H1 (cell line): ENCODE data around the gene ABCG1. TPM values are rescaled to one million over a fixed set of nuclear protein-coding genes. Genes with fewer than 3 reads are reported as not detected.

Experiments
- CTCF ChIA-PET: fragments of 300-600 bp; sonication (Branson Sonifier 250); formaldehyde crosslinking; loops from one replicate; lab custom pipeline; 2021; ENCODE audit not compliant: partially characterized antibody; lab: Charles Lee
- POLR2A ChIA-PET: fragments of 300-600 bp; sonication (Branson Sonifier 250); formaldehyde crosslinking; loops from one replicate; lab custom pipeline; 2021; ENCODE audit warnings: inconsistent platforms; ENCODE audit not compliant: partially characterized antibody; lab: Charles Lee
- DNase-seq, 2 experiments: peaks; one replicate each; pipeline versions ENCODE4 v3.0.0 to v3.0.0-alpha.2; 2010 to 2022; ENCODE audit warnings: low spot score in 2 of 2, low read depth in 1 of 2, mixed read lengths in 1 of 2
- FAIRE-seq: peaks from 2 replicates; lab custom pipeline; 2011; peaks lifted over from hg19 to GRCh38; lab: Jason Lieb, UNC
- H2AFZ ChIP-seq: 2 replicates; pipeline ENCODE4 v1.8.1; 2012; ENCODE audit warnings: low read length, inconsistent platforms
- H2AK5ac ChIP-seq: 2 replicates; pipeline ENCODE4 v1.6.1; 2013; ENCODE audit warnings: low read depth, low read length
- H2BK120ac ChIP-seq: replicated peaks from 2 replicates; pipeline ENCODE3; 2013; ENCODE audit warnings: low read depth, low read length, inconsistent platforms
- H2BK12ac ChIP-seq: 2 replicates; pipeline ENCODE4 v1.6.1; 2013; ENCODE audit warnings: low read depth, low read length
- H2BK15ac ChIP-seq: 2 replicates; pipeline ENCODE4 v1.6.1; 2013; ENCODE audit warnings: low read length
- H2BK20ac ChIP-seq: 2 replicates; pipeline ENCODE4 v1.6.1; 2013; ENCODE audit warnings: low read length
- H2BK5ac ChIP-seq: 2 replicates; pipeline ENCODE4 v1.6.1; 2013; ENCODE audit warnings: low read depth, low read length
- H3K14ac ChIP-seq: 2 replicates; pipeline ENCODE4 v1.6.1; 2013; ENCODE audit warnings: inconsistent platforms; ENCODE audit not compliant: insufficient read length
- H3K18ac ChIP-seq: 2 replicates; pipeline ENCODE4 v1.6.1; 2013; ENCODE audit warnings: low read length; ENCODE audit errors: extremely low read depth
- H3K23ac ChIP-seq: 2 replicates; pipeline ENCODE4 v1.6.1; 2013; ENCODE audit warnings: inconsistent platforms; ENCODE audit not compliant: insufficient read length
- H3K23me2 ChIP-seq: 2 replicates; pipeline ENCODE4 v1.6.1; 2013; ENCODE audit warnings: low read depth, low read length
- H3K27ac ChIP-seq: 2 replicates; pipeline ENCODE4 v1.6.1; 2011; ENCODE audit warnings: low read depth, low read length, inconsistent platforms
- H3K27me3 ChIP-seq, 4 experiments: replicated peaks in 1 of 4; 1 replicate in 1 of 4; 2 replicates in 3 of 4; pipeline versions ENCODE4 v1.6.1 to v1.8.1; 2011 to 2013; ENCODE audit warnings: low read length in 3 of 4, mild to moderate bottlenecking in 3 of 4, inconsistent platforms in 2 of 4, mixed read lengths in 2 of 4, moderate library complexity in 1 of 4; ENCODE audit not compliant: control insufficient read depth in 3 of 4, insufficient read depth in 3 of 4; ENCODE audit errors: extremely low read depth in 1 of 4
- H3K36me3 ChIP-seq, 4 experiments: 2 replicates each; pipeline versions ENCODE4 v1.6.1 to v1.8.1; 2011 to 2013; ENCODE audit warnings: mild to moderate bottlenecking in 4 of 4, low read length in 3 of 4, moderate library complexity in 2 of 4, control low read depth in 1 of 4, inconsistent platforms in 1 of 4; ENCODE audit not compliant: insufficient read depth in 4 of 4, control insufficient read depth in 2 of 4
- H3K4ac ChIP-seq: replicated peaks from 2 replicates; pipeline ENCODE3; 2013; ENCODE audit warnings: low read length, low read depth, mixed read lengths, inconsistent platforms; ENCODE audit not compliant: insufficient read length
- H3K4me1 ChIP-seq, 4 experiments: replicated peaks in 1 of 4; 1 replicate in 1 of 4; 2 replicates in 3 of 4; pipeline versions ENCODE4 v1.6.1 to v1.8.1; 2011 to 2013; ENCODE audit warnings: low read length in 3 of 4, inconsistent platforms in 2 of 4, mixed read lengths in 1 of 4; ENCODE audit not compliant: insufficient read depth in 4 of 4, control insufficient read depth in 3 of 4
- H3K4me2 ChIP-seq, 2 experiments: 2 replicates each; pipeline versions ENCODE4 v1.6.1 to v1.8.1; 2011 to 2013; ENCODE audit warnings: low read depth in 2 of 2, low read length in 2 of 2, control low read depth in 1 of 2, inconsistent platforms in 1 of 2, mild to moderate bottlenecking in 1 of 2; ENCODE audit not compliant: insufficient read depth in 1 of 2
- H3K4me3 ChIP-seq, 4 experiments: fragments of 200-600, 300-600 bp in 1 of 4; sonication (generic), shearing (Covaris generic), sonication (Bioruptor Twin) in 1 of 4; 2 replicates each; pipeline versions ENCODE4 v1.5.1 to v1.8.1; 2011 to 2016; ENCODE audit warnings: low read length in 4 of 4, low read depth in 3 of 4, control low read depth in 2 of 4, inconsistent platforms in 2 of 4, mild to moderate bottlenecking in 2 of 4, mixed read lengths in 1 of 4, moderate library complexity in 1 of 4; ENCODE audit not compliant: insufficient read depth in 2 of 4; ENCODE audit errors: extremely low read depth in 1 of 4
- H3K56ac ChIP-seq: replicated peaks from 2 replicates; pipeline ENCODE3; 2013; ENCODE audit warnings: low read depth, mild to moderate bottlenecking, mixed read lengths, low read length, inconsistent platforms; ENCODE audit not compliant: insufficient read length
- H3K79me1 ChIP-seq: 2 replicates; pipeline ENCODE4 v1.6.1; 2013; ENCODE audit warnings: low read depth, low read length, control low read depth
- H3K79me2 ChIP-seq, 2 experiments: 2 replicates each; pipeline versions ENCODE4 v1.6.1 to v1.8.1; 2012 to 2013; ENCODE audit warnings: low read length in 2 of 2, mild to moderate bottlenecking in 2 of 2, inconsistent platforms in 1 of 2; ENCODE audit not compliant: insufficient read depth in 2 of 2, control insufficient read depth in 1 of 2
- H3K9ac ChIP-seq, 4 experiments: replicated peaks in 1 of 4; 1 replicate in 1 of 4; 2 replicates in 3 of 4; pipeline versions ENCODE4 v1.6.1 to v1.8.1; 2011 to 2013; ENCODE audit warnings: low read depth in 3 of 4, low read length in 3 of 4, control low read depth in 2 of 4, mild to moderate bottlenecking in 2 of 4, moderate library complexity in 2 of 4, inconsistent platforms in 1 of 4; ENCODE audit errors: extremely low read depth in 1 of 4
- H3K9me3 ChIP-seq, 2 experiments: 2 replicates each; pipeline versions ENCODE4 v1.6.1 to v1.8.1; 2012 to 2013; ENCODE audit warnings: mild to moderate bottlenecking in 2 of 2, moderate library complexity in 2 of 2, control low read depth in 1 of 2, inconsistent platforms in 1 of 2, low read depth in 1 of 2, low read length in 1 of 2, mixed read lengths in 1 of 2; ENCODE audit not compliant: insufficient read depth in 2 of 2
- H4K20me1 ChIP-seq, 2 experiments: replicated peaks in 1 of 2; 2 replicates each; pipeline versions ENCODE3 to v1.8.1; 2011 to 2013; ENCODE audit warnings: inconsistent platforms in 2 of 2, low read length in 2 of 2, mild to moderate bottlenecking in 1 of 2; ENCODE audit not compliant: insufficient read depth in 2 of 2, control insufficient read depth in 1 of 2
- H4K5ac ChIP-seq: 2 replicates; pipeline ENCODE4 v1.6.1; 2013; ENCODE audit warnings: low read length, low read depth, mixed read lengths, inconsistent platforms; ENCODE audit not compliant: insufficient read length
- H4K8ac ChIP-seq: 2 replicates; pipeline ENCODE4 v1.8.0; 2013; ENCODE audit warnings: mild to moderate bottlenecking, moderate library complexity, low read length, inconsistent platforms; ENCODE audit not compliant: insufficient read depth; ENCODE audit errors: extremely low read depth
- H4K91ac ChIP-seq: replicated peaks from 2 replicates; pipeline ENCODE3; 2013; ENCODE audit warnings: low read length, mixed read lengths, inconsistent platforms; ENCODE audit not compliant: insufficient read length
- GTF2F1 ChIP-seq: IDR thresholded peaks from 2 replicates; pipeline ENCODE4 v1.6.1; 2012; ENCODE audit warnings: low read depth, low read length, improper control_type of control experiment, borderline replicate concordance
- SIN3A ChIP-seq, 2 experiments: IDR thresholded peaks in 1 of 2; conservative IDR thresholded peaks in 1 of 2; 2 replicates each; pipeline ENCODE4 v1.6.1; 2011 to 2012; ENCODE audit warnings: low read length in 2 of 2, improper control_type of control experiment in 1 of 2, low read depth in 1 of 2, mild to moderate bottlenecking in 1 of 2
- SIX5 ChIP-seq: IDR thresholded peaks from 2 replicates; pipeline ENCODE4 v1.6.1; 2011; ENCODE audit warnings: mild to moderate bottlenecking, low read depth, low read length
- TCF12 ChIP-seq: IDR thresholded peaks from 2 replicates; pipeline ENCODE4 v1.6.1; 2011; ENCODE audit warnings: low read depth, mild to moderate bottlenecking, low read length
- TEAD4 ChIP-seq: IDR thresholded peaks from 2 replicates; pipeline ENCODE4 v1.6.1; 2012; ENCODE audit warnings: low read depth, low read length, inconsistent platforms, mixed read lengths
- YY1 ChIP-seq: IDR thresholded peaks from 2 replicates; pipeline ENCODE4 v1.6.1; 2011; ENCODE audit warnings: low read depth, mild to moderate bottlenecking, low read length
- WGBS, 2 experiments: shearing (Covaris generic) in 1 of 2; methylation state at CpG; one replicate each; pipeline versions ENCODE4 v1.1.6 to v1.1.7; 2013 to 2015; ENCODE audit warnings: low lambda C conversion rate in 2 of 2, mixed read lengths in 2 of 2, inconsistent platforms in 1 of 2, low coverage in 1 of 2, missing lambda C conversion rate in 1 of 2; ENCODE audit not compliant: insufficient replicate concordance in 2 of 2, insufficient coverage in 1 of 2, insufficient read length in 1 of 2; ENCODE audit errors: extremely low coverage in 1 of 2, missing lambda C conversion rate in 1 of 2; 5-methylcytosine and 5-hydroxymethylcytosine counted together
- polyA plus RNA-seq, 7 experiments: library from polyadenylated mRNA; depleted of rRNA in 3 of 7; stranded (reverse) in 5 of 7; unstranded in 2 of 7; fragments of >200 nt in 5 of 7; fragments of 200-250 nt in 2 of 7; gene quantifications; 1 replicate in 5 of 7; 2 replicates in 1 of 7; 4 replicates in 1 of 7; pipeline versions ENCODE4 v1.2.1 to v1.2.3, GENCODE V29; 2011 to 2013; ENCODE audit warnings: missing spikeins in 2 of 7, mixed read lengths in 2 of 7
- total RNA-seq: library from RNA; stranded (reverse); fragmentation: NEBNext Ultra II Directional; extraction: Animal tissue kit (Norgen Biotek cat#: 25700); gene quantifications from 2 replicates; pipeline ENCODE4 v1.2.1, GENCODE V29; 2021
- TF ChIP-seq, protein P1 (sequence below): IDR thresholded peaks from 2 replicates; pipeline ENCODE4 v1.6.1; 2012; ENCODE audit warnings: inconsistent platforms
- TF ChIP-seq, protein P2 (sequence below): IDR thresholded peaks from 2 replicates; pipeline ENCODE4 v1.6.1; 2012; ENCODE audit warnings: low read length, inconsistent platforms

Gene ABCG1
- total and polyA plus RNA-seq, 2 of the 8 experiments (the other 6 are each of a cell fraction or from before 2014, with no cell fraction given) = 2.1 to 4.0 TPM

DNA sequence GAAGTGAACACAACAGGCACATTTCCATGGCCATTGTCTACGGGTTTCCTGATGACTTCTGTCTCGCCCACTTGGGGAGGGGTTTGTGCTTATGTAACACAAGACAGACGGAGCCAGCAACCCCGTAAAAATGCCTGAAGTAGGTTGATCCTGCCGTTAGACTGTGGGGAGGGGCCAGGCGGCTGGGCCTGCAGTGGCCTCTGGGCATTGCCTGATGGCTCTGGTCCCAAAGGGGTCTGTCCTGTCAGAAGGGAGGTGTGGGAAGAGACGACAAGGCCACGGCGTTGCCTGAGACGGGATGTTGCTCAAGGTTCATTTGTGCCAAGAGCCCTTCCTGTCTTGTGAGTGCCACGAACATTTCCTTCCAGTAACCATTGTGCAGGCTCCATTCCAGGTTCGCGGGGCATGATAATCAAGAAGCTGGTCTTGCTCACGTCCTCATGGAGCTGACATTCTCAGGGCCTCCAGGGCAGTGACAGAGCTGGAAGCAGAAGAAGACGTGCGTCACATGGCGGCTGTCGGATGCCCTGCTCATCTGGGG lies 44.7 kb downstream of the ABCG1 start:
- ChIA-PET POLR2A (interaction anchor here (2.0 kb wide), 1 partner anchor 9 kb away, joined by 4 read pairs; no protein-coding TSS in a partner anchor), CTCF (interaction anchor here (1.1 to 4.2 kb wide), 7 partner anchors 11 to 118 kb away, joined by 3 to 16 read pairs (median 5); no protein-coding TSS in a partner anchor)
- FAIRE-seq (no peak), DNase-seq (no peak)
- Histone ChIP-seq H3K27ac (no peak overlapping the region), H2BK120ac (no peak overlapping the region), H2BK5ac (no peak overlapping the region), H3K9me3 (no peaks in the 10 kb centered on the region), H3K4ac (no peak overlapping the region), H3K56ac (no peak overlapping the region), H3K14ac (no peak overlapping the region), H3K23me2 (peaks cover 4% of the 10 kb centered on the region; the same call in 1 of the 2 replicates), H3K36me3 (no peaks in the 10 kb centered on the region), H4K8ac (no peak overlapping the region), H3K9ac (no peak overlapping the region), H3K18ac (no peak overlapping the region), H4K5ac (no peak overlapping the region), H3K79me2 (no peaks in the 10 kb centered on the region), H3K4me2 (no peak overlapping the region), H3K23ac (no peak overlapping the region), H4K20me1 (no peaks in the 10 kb centered on the region), H2BK15ac (no peak overlapping the region; the same call in 1 of the 2 replicates), H4K91ac (no peak overlapping the region), H3K79me1 (no peaks in the 10 kb centered on the region), H2BK20ac (no peak overlapping the region), H2BK12ac (no peak overlapping the region), H3K4me1 (peaks cover 0 to 4% (median 3%) of the 10 kb centered on the region in 4 experiments; a peak in 3 of 7 replicates), H2AFZ (no peak overlapping the region), H2AK5ac (no peak overlapping the region), H3K4me3 (no peak overlapping the region), H3K27me3 (no peaks in the 10 kb centered on the region)
- WGBS, 2 experiments = 83% methylated on average over 18 of the region's 18 CpGs; no CpG with 5 or more reads in 1 of the 2 experiments
- no peak for TF ChIP-seq SIN3A (conservative IDR thresholded peaks at IDR 0.05 in 1 of 2, IDR thresholded peaks at IDR 0.05 in 1 of 2; ENCODE audit: low read depth in 1 of 2, low read length in 2 of 2)
- no peak for TF ChIP-seq SIX5
- TF ChIP-seq TEAD4 = no peak
- TF ChIP-seq YY1 = no peak
- TF ChIP-seq, protein P1, sequence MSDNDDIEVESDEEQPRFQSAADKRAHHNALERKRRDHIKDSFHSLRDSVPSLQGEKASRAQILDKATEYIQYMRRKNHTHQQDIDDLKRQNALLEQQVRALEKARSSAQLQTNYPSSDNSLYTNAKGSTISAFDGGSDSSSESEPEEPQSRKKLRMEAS = no peak
- no peak for TF ChIP-seq TCF12
- no peak for TF ChIP-seq GTF2F1
- TF ChIP-seq, protein P2, sequence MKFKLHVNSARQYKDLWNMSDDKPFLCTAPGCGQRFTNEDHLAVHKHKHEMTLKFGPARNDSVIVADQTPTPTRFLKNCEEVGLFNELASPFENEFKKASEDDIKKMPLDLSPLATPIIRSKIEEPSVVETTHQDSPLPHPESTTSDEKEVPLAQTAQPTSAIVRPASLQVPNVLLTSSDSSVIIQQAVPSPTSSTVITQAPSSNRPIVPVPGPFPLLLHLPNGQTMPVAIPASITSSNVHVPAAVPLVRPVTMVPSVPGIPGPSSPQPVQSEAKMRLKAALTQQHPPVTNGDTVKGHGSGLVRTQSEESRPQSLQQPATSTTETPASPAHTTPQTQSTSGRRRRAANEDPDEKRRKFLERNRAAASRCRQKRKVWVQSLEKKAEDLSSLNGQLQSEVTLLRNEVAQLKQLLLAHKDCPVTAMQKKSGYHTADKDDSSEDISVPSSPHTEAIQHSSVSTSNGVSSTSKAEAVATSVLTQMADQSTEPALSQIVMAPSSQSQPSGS = no peak
